Superior temporal gyrus (tissue), 1 donor: ENCODE measurements around the gene SMARCA4.

Experiments
- DNase-seq: peaks from one replicate; pipeline ENCODE4 v3.0.0-alpha.2; 2016; ENCODE audit errors: extremely low spot score

Gene SMARCA4

DNA sequence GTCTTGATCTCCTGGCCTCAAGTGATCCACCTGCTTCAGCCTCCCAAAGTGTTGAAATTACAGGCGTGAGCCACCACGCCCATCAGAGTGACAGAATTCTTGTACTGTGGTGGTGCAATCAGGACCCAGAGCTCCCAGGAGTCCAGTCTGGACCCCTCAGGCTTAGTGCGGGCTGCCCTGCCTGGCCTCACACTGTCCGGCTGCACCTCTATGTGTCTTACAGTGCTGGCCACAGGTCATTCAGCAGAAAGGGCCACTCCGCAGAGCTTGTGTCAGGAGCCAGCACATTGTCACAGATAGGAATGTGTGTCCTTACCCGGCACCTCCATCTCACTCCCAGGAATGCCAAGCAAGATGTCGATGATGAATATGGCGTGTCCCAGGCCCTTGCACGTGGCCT lies 49.2 kb downstream of the SMARCA4 start:
- DNase-seq: no peak

DNA sequence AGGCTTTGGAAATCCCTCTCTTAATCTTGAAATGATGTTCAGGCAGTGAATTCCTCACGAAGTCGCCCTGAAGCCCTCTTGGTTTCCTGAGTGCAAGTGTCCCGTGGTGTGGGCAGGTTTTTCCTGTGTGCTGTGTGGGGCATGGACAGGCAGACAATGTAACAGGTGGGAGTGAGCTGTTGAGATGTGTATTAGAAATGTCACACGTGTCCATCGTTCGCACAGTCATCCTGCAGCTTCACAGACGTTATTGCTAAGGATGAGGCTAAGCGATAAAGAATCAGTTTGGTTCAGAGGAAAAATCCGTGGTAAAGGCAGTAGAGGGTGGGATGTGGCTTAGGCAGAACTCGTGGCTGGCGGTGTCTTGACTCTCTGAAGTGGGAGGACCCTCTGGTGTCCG lies 51.7 kb downstream of the SMARCA4 start:
- DNase-seq: no peak

DNA sequence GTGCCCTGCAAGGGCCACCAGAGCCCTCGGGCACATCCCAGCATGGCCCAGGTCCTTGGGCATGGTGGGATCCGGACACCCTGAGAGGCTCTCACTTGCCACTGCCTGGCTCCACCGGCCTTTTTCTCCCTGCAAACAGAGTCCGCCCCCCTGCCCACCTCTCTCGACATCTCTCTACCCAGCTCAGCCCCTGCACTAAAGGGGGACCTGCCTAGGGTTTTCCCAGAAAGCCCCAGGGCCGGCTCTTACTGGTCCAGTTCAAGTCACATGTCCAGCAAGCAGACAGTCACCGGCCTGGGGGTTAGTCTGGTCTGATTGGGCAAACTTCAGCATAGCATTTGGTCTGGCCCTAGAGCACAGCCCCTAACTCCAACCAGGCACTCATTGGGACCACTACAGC lies 52.9 kb downstream of the SMARCA4 start:
- DNase-seq: no peak

DNA sequence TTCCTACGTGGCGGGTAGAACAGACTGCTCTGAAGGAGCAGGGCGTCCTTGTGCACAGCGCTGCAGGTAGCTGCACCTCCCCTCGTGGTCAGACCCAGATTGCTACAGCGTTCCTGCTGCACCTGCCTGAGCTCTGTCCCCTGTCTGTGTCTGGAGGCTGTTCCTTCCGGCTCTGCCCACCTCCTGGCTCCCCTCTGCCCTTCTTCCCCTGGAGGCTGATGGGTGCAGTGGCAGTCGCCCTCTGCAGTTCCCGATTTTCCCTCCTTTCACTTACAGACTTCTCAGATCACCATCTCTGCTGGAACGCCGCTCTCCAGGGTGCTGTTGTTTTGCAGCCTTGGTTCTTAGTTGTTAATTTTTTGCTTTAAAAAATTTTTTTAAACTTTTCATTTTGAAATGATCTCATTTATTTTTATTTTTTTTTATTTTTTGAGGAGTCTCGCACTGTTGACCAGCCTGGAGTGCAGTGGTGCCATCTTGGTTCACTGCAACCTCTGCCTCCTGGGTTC lies 53.6 kb downstream of the SMARCA4 start:
- no peak for DNase-seq

DNA sequence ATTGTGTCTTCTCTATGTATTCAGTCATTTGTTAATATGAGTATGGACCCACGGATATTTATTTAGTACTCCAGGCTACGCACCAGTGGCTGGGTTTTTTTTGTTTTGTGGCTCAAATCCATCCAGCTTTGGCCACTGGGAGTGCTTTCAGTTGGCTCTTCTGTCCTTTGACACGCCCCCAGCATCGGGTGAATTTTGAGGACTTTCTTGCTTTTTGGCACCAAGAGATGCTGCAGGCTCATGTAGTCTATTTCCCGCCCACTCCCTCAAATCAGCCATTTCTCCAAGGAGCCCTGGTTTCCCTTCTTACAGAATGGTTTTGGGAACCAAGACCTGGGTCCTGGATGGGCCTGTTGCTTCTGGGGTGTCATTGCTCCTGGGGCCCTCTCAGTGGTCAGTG lies 55.8 kb downstream of the SMARCA4 start:
- no peak for DNase-seq

DNA sequence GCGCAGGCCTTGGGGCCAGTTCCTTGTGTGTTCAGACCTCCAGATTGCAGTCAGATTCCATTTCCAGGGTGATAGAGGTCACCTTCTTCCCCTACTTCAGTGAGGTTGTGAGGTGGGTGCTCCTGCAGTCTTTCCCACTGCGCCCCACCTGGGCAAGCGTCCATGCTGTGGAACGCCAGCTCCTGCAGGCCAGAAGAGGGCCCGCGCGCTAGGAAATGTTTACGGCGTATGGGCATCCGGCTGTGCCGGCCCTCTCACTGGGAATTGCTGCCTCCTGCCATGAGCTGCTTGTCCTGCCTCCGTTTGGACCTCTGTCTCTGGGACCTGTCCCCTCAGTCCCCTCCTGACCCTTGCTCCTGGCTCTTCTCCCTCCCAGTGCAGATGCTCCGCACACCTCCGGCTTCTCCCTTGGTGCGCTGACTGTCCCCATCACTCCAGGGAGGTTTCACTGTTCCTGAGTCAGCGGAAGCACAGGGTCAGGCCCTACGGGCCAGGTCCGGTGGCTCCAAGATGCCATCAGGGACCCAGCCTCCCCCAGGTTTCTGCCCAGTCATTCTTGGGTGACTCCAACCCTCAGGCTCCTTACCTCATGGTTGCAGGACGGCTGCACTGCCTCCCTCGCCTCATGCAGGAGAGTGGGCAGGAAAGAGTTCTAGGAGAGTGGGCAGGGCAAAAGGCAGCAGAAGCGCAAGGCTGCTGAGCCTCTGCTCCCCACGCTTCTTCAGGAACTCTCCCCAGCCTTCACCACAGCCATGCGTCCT lies 56.6 kb downstream of the SMARCA4 start:
- no peak for DNase-seq

DNA sequence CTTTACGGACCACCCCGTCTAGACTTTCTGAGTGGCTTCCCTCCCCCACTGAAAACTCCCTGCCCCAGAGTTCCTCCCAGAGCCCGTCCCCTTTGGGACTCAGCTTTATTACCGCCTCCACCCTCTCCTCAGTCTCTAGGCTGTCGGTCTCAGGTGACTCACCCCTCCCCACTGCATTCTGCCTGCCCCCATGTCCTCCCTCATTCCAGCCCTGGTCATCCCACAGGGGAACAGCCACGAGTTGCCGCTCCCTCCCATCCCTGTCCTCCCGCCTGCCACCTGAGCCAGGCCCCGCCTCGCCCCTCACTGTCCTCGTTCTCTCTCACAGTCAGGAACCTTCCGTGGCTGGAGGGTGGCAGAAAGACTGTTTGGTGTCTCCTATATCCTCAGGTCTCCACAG lies 57.3 kb downstream of the SMARCA4 start:
- no peak for DNase-seq

DNA sequence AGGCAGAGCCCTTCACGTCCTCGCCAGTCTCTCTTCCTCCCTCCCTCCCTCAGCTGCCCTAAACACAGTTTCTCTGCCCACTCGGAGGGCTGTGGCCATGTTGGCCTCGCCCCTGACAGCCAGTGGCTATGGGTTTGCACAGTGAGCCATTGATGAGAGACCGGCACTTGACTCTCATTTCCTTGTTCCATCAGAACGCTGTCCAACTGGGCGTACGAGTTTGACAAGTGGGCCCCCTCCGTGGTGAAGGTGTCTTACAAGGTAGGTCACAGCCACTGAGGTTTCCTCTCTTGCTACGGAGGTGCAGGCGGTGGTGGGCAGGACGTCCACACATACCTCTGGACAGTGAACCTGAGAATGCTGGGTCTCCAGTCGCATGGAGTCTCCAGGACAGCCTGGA lies 57.9 kb downstream of the SMARCA4 start:
- no peak for DNase-seq

DNA sequence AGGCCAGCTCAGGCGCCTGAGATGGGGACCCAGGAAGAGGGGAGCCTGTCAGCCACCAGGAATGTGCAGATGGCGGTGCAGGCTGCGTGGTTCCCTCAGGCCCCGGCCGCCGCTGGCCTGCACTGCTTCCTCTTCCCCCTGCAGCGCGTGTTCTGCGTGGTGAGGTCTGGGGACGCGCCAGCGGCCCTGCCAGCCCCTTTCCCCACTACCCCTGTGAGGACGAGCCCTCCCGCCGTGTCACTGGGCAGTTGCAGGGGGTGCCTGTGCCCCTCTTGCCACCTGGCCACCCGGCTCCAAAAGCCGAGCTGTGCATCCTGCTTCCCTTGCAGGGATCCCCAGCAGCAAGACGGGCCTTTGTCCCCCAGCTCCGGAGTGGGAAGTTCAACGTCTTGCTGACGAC lies 58.4 kb downstream of the SMARCA4 start:
- DNase-seq: no peak

DNA sequence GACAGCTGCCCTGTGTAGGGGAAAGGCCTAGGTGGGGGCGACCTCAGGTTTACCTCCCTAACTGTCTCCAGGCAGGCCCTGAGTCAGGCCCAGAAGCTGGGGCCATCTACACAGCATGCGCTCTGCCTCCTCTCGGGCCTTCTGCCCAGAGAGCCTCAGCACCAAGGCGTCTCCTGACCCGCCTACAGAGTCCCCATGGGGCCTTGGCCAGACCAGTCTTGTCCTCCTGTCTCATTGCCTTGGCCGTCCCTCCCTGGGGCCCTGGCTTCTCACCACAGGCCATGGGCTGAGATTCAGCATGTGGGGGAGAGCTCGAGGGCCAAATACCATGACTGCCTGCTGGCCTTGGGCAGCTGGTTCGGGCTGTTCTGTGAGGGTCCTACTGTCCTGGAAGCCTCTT lies 59.0 kb downstream of the SMARCA4 start:
- DNase-seq: no peak

DNA sequence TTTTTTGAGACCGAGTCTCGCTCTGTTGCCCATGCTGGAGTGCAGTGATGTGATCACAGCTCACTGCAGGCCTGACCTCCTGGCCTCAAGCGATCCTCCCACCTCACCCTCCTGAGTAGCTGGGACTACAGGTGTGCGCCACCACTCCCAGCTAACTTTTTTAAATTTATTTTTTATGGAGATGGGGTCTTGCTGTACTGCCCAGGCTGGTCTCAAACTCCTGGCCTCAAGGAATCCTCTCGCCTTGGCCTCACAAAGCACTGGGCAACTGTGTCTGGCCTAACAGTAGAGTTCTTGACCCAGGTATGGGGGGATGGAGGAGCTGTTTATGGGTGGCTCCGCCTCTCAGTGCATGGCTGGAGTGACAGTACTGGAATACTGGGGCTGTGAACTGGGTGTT lies 59.6 kb downstream of the SMARCA4 start:
- DNase-seq: no peak

DNA sequence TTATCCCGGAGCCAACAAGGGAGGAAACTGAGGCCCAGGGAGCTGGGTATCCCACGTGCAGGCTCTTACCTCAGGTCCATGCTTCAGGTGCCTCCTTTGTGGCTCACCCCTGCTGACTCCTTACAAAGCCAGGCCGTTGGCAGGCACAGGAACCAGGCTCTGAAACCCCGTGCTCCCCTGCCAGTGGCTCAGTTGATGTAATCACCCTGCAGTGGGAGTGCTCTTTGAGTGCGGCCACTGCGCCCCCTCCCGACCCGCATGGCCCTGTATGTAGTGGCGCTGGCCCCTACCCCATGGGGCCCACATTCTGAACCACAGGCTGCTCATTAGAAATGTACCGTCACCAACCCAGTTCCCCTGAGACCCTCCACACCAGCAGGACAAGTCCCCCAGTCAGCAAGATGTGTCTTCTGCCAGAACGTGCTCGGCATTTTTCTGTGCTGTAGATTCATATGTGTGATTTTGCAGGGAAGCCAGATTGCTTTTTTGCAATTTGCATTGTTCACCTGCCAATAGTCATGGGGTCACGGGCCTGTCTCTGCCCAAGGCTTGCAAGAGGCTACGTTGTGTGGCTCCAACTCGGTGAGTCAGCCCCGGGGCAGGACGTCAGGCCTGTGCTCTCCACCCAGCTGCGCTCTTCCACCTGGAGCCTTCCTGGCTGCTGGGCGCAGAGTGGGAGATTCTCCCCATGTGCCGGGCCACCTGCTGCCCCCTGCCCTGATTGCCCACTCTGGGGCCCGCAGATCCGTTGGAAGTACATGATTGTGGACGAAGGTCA lies 60.3 kb downstream of the SMARCA4 start:
- no peak for DNase-seq

DNA sequence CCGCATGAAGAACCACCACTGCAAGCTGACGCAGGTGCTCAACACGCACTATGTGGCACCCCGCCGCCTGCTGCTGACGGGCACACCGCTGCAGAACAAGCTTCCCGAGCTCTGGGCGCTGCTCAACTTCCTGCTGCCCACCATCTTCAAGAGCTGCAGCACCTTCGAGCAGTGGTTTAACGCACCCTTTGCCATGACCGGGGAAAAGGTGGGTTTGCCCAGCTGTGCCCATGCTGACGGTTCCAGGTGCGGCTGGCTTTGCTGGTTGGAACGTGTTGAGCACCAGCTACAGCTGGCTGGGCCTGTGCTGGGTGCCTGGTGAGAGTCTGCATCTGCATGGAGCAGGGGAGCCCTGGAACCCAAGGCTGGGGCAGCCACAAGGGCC lies 60.9 kb downstream of the SMARCA4 start:
- no peak for DNase-seq

DNA sequence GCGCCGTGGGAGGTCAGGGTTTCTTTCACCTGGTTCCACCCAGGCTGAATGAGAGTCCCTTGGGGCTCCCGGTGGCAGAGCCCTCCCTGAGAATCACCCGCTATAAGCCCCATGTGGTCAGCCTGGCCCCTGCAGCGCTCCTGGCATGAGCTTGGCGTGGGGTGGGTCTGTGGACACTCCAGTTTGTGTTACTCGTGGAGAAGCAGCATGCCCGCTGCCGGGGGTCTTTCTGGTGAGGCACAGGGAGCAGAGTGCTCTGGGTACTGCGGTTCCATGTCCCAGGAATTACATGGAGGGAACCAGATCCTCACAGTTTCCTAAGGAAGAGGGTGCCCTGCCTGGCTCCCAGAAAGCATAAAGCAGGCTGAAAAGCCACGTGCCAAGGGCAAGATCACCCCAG lies 62.2 kb downstream of the SMARCA4 start:
- no peak for DNase-seq

DNA sequence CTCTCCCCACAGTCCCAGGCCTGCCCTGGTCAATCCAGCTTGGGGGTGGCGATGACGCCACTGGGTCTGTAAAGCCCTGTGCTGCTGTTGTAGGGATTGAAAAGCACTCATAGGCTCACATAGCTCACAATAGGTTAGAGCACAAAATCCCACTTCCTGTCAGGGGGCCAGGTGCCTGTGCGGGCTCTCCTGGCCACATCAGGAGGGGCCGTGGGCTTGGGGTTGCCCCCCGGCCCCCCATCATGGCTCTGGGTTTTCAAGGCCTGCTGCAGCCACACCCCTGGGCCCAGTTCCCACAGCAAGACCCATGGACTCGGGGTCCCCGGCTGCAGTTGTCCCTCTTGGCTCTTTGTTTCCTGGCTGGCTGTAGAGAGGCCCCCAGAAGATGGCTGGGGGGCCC lies 62.9 kb downstream of the SMARCA4 start:
- DNase-seq: no peak

DNA sequence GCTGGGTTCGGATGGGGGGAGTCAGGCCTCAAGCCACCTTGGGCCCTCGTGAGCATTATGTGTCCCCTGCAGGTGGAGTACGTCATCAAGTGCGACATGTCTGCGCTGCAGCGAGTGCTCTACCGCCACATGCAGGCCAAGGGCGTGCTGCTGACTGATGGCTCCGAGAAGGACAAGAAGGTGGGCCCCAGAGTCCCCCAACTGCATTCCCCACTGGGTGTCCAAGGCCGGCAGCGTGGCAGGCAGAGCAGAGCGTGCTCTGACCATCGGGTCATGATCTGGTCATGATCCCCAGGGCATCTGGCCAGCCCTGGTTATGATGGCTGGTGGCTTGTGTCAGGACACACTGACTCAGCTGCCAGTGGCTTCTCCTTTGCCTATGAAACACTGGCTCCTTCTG lies 63.4 kb downstream of the SMARCA4 start:
- no peak for DNase-seq

DNA sequence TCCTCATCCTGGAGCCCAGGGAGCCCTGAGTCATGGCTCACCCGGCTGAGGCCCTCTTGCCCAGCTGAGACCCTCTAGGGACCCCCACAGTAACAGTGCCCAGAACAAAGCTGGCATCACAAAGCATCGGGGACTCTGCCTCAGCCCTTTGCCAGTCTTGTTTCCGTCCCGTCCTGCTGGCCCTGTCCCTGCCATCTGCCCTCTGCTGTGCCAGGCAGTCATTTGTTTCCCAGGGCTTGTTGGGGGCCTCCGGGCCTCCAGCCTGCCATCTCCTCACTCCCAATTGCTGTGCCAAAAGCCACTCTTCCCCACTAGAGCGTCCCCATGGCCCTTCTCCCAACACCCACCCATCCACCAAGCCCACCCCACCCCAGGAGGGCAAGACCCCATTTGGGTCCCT lies 64.2 kb downstream of the SMARCA4 start:
- DNase-seq: no peak

DNA sequence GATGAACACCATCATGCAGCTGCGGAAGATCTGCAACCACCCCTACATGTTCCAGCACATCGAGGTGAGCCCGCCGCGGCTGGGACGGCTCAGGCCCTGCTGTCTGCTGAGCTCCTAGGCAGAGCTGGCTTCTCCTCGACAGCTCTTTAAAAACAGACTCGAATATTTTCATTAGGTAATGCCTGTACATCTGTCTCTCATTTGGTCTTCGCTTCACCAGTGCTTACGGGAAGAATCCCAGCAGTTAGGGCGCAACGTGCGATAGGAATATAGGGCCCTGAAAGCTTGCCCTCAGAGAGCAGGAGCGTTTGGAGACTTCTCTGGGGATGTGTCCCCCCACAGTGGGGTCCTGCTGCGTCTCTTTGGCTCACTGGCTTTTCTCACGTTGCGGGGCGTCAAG lies 64.6 kb downstream of the SMARCA4 start:
- no peak for DNase-seq

DNA sequence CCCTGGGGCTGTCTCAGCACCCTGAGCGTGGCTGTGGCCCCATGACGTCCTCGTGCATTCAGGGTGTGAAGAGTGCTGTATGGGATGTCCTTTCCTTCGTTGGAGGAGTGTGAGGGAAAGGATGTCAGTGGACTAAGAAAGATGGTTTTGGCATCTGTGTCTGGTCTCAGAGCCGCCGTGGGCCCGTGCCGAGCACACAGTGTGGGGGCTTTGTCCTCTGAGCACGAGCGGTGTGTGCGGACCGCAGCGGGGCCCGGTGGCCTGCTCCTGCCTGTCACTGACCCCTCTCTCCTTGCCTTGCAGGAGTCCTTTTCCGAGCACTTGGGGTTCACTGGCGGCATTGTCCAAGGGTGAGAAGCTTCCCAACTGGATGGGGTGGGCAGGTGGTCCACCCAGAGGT lies 65.2 kb downstream of the SMARCA4 start:
- no peak for DNase-seq

DNA sequence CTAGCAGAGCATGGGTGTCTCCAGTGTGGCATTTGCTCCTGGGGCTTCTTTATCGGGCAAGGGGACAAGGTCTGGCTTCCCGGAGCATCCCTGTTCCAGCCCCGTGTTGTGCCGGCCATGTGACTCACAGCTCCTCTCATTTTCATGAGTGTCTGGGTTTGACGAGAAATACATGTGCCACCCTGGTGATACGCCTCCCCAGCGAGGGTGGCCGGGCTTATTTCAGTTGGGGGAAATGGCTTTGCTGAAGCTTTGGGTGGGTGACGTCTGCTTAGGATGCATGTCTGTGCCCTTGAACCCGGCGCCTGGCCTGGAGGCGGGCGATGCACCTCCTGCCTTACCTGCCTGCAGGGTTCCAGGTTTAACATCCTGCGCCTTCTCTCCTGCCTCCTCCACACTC lies 66.6 kb downstream of the SMARCA4 start:
- DNase-seq: no peak

DNA sequence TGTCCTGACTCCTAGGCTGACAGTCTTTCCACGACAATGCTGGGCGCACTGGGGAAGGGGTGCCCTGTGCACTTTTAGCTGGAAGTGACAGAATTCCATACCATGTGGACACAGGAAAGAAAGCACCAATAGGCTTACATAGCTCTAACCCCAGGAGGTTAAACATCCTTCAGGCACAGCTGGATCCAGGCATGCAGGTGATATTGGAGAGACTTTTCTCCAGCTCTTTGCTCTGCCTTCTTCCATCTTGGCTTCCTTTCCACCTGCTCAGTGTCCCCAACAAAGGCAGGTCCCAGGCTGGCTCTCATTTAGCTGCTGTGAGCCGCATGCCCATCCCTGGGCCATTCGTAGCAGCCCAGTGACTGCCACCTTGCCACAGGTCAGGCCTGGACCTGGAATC lies 67.3 kb downstream of the SMARCA4 start:
- DNase-seq: no peak

DNA sequence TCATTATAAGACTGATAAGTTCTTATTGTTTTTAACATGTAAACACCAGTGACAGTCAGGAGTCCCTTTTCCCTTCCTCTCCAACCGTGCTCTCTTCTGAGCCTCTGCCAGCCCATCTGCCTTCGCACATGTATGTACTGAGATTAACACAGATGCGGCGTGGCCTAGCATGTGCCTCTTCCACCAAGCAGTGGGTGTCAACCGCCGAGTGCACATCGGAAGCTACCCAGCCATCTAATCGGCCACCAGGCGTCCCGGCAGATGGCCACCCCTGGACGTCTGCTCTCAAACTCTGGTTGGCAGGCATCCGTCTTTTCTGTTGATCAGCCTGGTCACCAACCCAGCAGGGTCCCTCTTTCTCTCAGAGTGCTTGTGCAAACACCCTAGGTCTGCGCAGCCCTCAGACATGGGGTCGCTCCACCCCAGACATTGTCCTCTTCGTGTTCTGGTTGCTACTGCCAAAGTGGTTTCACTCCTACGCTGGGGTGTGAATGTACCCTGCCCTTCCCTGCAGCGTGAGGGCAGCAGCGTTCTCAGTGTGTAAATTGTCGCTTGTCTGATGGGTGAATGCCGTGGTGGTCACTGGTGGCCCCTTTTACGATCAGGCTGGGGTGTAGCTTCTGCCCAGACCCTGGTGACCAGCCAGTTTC lies 70.7 kb downstream of the SMARCA4 start:
- DNase-seq: no peak

DNA sequence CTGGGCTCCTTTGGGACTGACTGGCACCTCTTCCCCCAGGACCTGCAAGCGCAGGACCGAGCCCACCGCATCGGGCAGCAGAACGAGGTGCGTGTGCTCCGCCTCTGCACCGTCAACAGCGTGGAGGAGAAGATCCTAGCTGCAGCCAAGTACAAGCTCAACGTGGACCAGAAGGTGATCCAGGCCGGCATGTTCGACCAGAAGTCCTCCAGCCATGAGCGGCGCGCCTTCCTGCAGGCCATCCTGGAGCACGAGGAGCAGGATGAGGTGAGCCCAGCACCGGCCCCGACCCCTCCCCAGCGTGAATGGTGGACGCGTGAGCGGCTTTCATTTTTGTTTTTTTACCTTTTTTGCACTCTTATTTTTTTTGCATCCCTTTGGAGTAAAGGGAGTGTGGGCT lies 72.4 kb downstream of the SMARCA4 start:
- DNase-seq: no peak
